GM12878 (cell line): ENCODE measurements around the gene HPSE2. TPM values are rescaled to one million over a fixed set of nuclear protein-coding genes. Genes with fewer than 3 reads are reported as not detected.

ENCODE experiments used
- ATAC-seq: fragments of 200-7000 bp; cut with Tn5 transposase; 3 replicates; pipeline ENCODE4 v1.9.1; 2020; ENCODE audit warnings: mild to moderate bottlenecking, moderate library complexity
- BruUV-seq: library from RNA; stranded (reverse); fragments of 400-500 nt; replicated peaks from 2 replicates; lab custom pipeline; 2021; lab: Mats Ljungman, UMichigan
- CTCF ChIA-PET: fragments of 300-600 bp; sonication (Branson Sonifier 250); formaldehyde crosslinking; extraction: SDS; loops from one replicate; lab custom pipeline; 2021; ENCODE audit warnings: inconsistent platforms; lab: Yijun Ruan, JAX
- POLR2A ChIA-PET: fragments of 350-600 bp; formaldehyde crosslinking; extraction: SDS; loops from one replicate; lab custom pipeline; 2021; ENCODE audit warnings: inconsistent platforms; lab: Charles Lee
- RAD21 ChIA-PET: fragments of 300-600 bp; sonication (Branson Sonifier 250); formaldehyde crosslinking; loops from one replicate; lab custom pipeline; 2023; ENCODE audit warnings: antibody characterized with exemption; ENCODE audit not compliant: unreplicated experiment; lab: Charles Lee
- SMC1A ChIA-PET: fragments of 300-600 bp; sonication (Branson Sonifier 250); formaldehyde crosslinking; loops from one replicate; lab custom pipeline; 2023; ENCODE audit not compliant: unreplicated experiment, uncharacterized antibody; lab: Charles Lee
- DNase-seq: peaks from one replicate; pipeline ENCODE4 v3.0.0-alpha.2; 2011; ENCODE audit warnings: low read depth, low spot score
- FAIRE-seq: peaks from 3 replicates; lab custom pipeline; 2011; peaks lifted over from hg19 to GRCh38; lab: Jason Lieb, UNC
- H2AFZ ChIP-seq: 2 replicates; pipeline ENCODE4 v1.6.0; 2011; ENCODE audit warnings: low read depth, low read length, control low read depth; ENCODE audit not compliant: control insufficient read depth
- H3K27ac ChIP-seq: 2 replicates; pipeline ENCODE4 v1.5.1; 2011; ENCODE audit warnings: control low read depth; ENCODE audit not compliant: control insufficient read depth, insufficient read depth
- H3K27me3 ChIP-seq, 2 experiments: replicated peaks in 1 of 2; 2 replicates each; pipeline versions ENCODE4 v1.6.0 to v1.6.1; 2011; ENCODE audit warnings: low read length in 1 of 2; ENCODE audit not compliant: control insufficient read depth in 2 of 2, insufficient read depth in 2 of 2
- H3K36me3 ChIP-seq, 2 experiments: 2 replicates each; pipeline ENCODE4 v1.5.1; 2011; ENCODE audit warnings: low read length in 1 of 2; ENCODE audit not compliant: control insufficient read depth in 2 of 2, insufficient read depth in 2 of 2
- H3K4me1 ChIP-seq: 2 replicates; pipeline ENCODE4 v1.6.1; 2011; ENCODE audit warnings: mild to moderate bottlenecking, low read length, moderate library complexity, mixed read lengths; ENCODE audit not compliant: control insufficient read depth, insufficient read depth
- H3K4me2 ChIP-seq: 2 replicates; pipeline ENCODE4 v1.6.0; 2011; ENCODE audit warnings: control low read depth; ENCODE audit not compliant: control insufficient read depth, insufficient read depth
- H3K4me3 ChIP-seq: fragments of 200-600 bp; sonication (generic); 2 replicates; pipeline ENCODE4 v1.5.1; 2016
- H3K79me2 ChIP-seq: 2 replicates; pipeline ENCODE4 v1.6.0; 2011; ENCODE audit warnings: low read length; ENCODE audit not compliant: control insufficient read depth, insufficient read depth
- H3K9ac ChIP-seq: 2 replicates; pipeline ENCODE4 v1.8.0; 2011; ENCODE audit warnings: low read length, control low read depth, mixed read lengths; ENCODE audit not compliant: control insufficient read depth, insufficient read depth
- H3K9me3 ChIP-seq: replicated peaks from 3 replicates; pipeline ENCODE4 v1.5.1; 2011; ENCODE audit warnings: mild to moderate bottlenecking, low read length; ENCODE audit not compliant: control insufficient read depth, insufficient read depth
- H4K20me1 ChIP-seq: 2 replicates; pipeline ENCODE4 v1.6.0; 2011; ENCODE audit not compliant: control insufficient read depth, insufficient read depth
- ASH2L ChIP-seq: fragments of 300-600, 200-600 bp; sonication (generic); IDR thresholded peaks from 2 replicates; pipeline ENCODE4 v1.6.1; 2017; ENCODE audit warnings: low read depth, mild to moderate bottlenecking, borderline replicate concordance
- BCL11A ChIP-seq: IDR thresholded peaks from 2 replicates; pipeline ENCODE4 v1.6.1; 2011; ENCODE audit warnings: low read depth, low read length
- ELK1 ChIP-seq: IDR thresholded peaks from 2 replicates; pipeline ENCODE4 v1.6.1; 2012; ENCODE audit warnings: low read depth, low read length, improper control_type of control experiment
- MLLT1 ChIP-seq: fragments of 450-650 bp; IDR thresholded peaks from 2 replicates; pipeline ENCODE4 v1.6.1; 2016; ENCODE audit warnings: mild to moderate bottlenecking
- POLR2AphosphoS2 ChIP-seq: IDR thresholded peaks from 2 replicates; pipeline ENCODE4 v1.6.1; 2011; ENCODE audit warnings: low read depth, mild to moderate bottlenecking, low read length, improper control_type of control experiment, moderate library complexity
- SKIL ChIP-seq: fragments of 450-650 bp; IDR thresholded peaks from 2 replicates; pipeline ENCODE4 v1.6.1; 2017; ENCODE audit warnings: mild to moderate bottlenecking, low read depth, inconsistent platforms; ENCODE audit not compliant: poor library complexity, severe bottlenecking
- ZNF384 ChIP-seq: IDR thresholded peaks from 2 replicates; pipeline ENCODE4 v1.6.1; 2012; ENCODE audit warnings: low read depth, mild to moderate bottlenecking, low read length, improper control_type of control experiment, borderline replicate concordance
- WGBS: methylation state at CpG from one replicate; pipeline ENCODE4 v1.1.6; 2016; ENCODE audit warnings: low lambda C conversion rate; ENCODE audit not compliant: insufficient replicate concordance, insufficient coverage; ENCODE audit errors: missing lambda C conversion rate; 5-methylcytosine and 5-hydroxymethylcytosine counted together
- in situ Hi-C: fragments of 300-500 bp; cut with MboI; formaldehyde crosslinking; loops from 9 replicates; pipeline ENCODE4 v1.14.3; 2018; ENCODE audit warnings: mixed read lengths
- intact Hi-C: fragments of 100-400 bp; cut with micrococcal nuclease; formaldehyde crosslinking; loops from one replicate; pipeline ENCODE4 v1.14.2; 2022; ENCODE audit not compliant: unreplicated experiment
- polyA plus RNA-seq, 11 experiments: library from polyadenylated mRNA; depleted of rRNA in 4 of 11; unstranded in 6 of 11; stranded (reverse) in 5 of 11; fragments of >200 nt; fragmentation: Nextera tagmentation in 4 of 11; fragmentation: Illumina TruSeq in 1 of 11; extraction: Ambion mirVana in 4 of 11; extraction: Trizol in 1 of 11; gene quantifications; 1 replicate in 1 of 11; 2 replicates in 10 of 11; pipeline versions ENCODE4 v1.2.1 to v1.2.3, GENCODE V29; 2011 to 2016; ENCODE audit warnings: inconsistent platforms in 2 of 11, missing spikeins in 2 of 11, low read depth in 1 of 11
- total RNA-seq, 4 experiments: library from RNA; depleted of rRNA in 3 of 4; stranded (reverse); fragments of >200 nt in 3 of 4; fragmentation: Illumina TruSeq in 1 of 4; extraction: Trizol in 1 of 4; gene quantifications; 2 replicates each; pipeline versions ENCODE4 v1.2.1 to v1.2.3, GENCODE V29; 2013 to 2021

Gene HPSE2
- total and polyA plus RNA-seq, 10 of the 15 experiments (the other 5 are each of a cell fraction or from before 2014, with no cell fraction given), result 0.06 TPM; not detected in 9

GRCh38 chr10:99233000-99233688 lies 2.5 kb downstream of the HPSE2 start:
- peaks cover 11 to 19% of the 10 kb centered on the region in 2 experiments for H3K27me3 ChIP-seq
- no peak for TF ChIP-seq POLR2AphosphoS2
- no peak for TF ChIP-seq MLLT1
- TF ChIP-seq BCL11A, result no peak
- no peak for TF ChIP-seq ASH2L
- no peak for TF ChIP-seq ELK1
- TF ChIP-seq ZNF384, result no peak
- TF ChIP-seq SKIL, result no peak
- H3K9ac ChIP-seq, result no peak overlapping the region
- ChIA-PET SMC1A (no interaction called here), CTCF (no interaction called here), RAD21 (no interaction called here), POLR2A (no interaction called here)
- ATAC-seq, result no peak
- no peak overlapping the region for H3K27ac ChIP-seq
- no peaks in the 10 kb centered on the region for H3K79me2 ChIP-seq
- no peaks in the 10 kb centered on the region for H3K36me3 ChIP-seq
- peaks cover 11% of the 10 kb centered on the region; the same call in 2 of the 3 replicates for H3K9me3 ChIP-seq
- H3K4me1 ChIP-seq, result peaks cover 13% of the 10 kb centered on the region
- no peak overlapping the region for H3K4me3 ChIP-seq
- no peak for DNase-seq
- in situ Hi-C loops, result no loop called here
- FAIRE-seq, result no peak
- WGBS, result 17% methylated on average over 18 of the region's 18 CpGs
- no peak overlapping the region for H2AFZ ChIP-seq
- BruUV-seq, result no TSS peak
- no peaks in the 10 kb centered on the region for H4K20me1 ChIP-seq
- peak overlapping the region; percentile 53; the same call in 1 of the 2 replicates for H3K4me2 ChIP-seq
- intact Hi-C loops, result no loop called here
